VCaP (cell line): ENCODE data around the gene PSD4.

ENCODE experiments used
- H3K27ac ChIP-seq: fragments of 450-650 bp; 2 replicates; pipeline ENCODE4 v1.5.1; 2017
- CTCF ChIP-seq: fragments of 450-650 bp; conservative IDR thresholded peaks from 2 replicates; pipeline ENCODE4 v1.5.1; 2017; ENCODE audit warnings: mild to moderate bottlenecking, moderate library complexity

The PSD4 gene

GRCh38 chr2:113172721-113173541 lies 840 bp upstream of the PSD4 start:
- no peak for TF ChIP-seq CTCF
- no peak overlapping the region for H3K27ac ChIP-seq

- no peak overlapping the region for H3K27ac ChIP-seq
- no peak for TF ChIP-seq CTCF
Measured at GRCh38 chr2:113174376-113174750, 592 bp downstream of the PSD4 start.

DNA sequence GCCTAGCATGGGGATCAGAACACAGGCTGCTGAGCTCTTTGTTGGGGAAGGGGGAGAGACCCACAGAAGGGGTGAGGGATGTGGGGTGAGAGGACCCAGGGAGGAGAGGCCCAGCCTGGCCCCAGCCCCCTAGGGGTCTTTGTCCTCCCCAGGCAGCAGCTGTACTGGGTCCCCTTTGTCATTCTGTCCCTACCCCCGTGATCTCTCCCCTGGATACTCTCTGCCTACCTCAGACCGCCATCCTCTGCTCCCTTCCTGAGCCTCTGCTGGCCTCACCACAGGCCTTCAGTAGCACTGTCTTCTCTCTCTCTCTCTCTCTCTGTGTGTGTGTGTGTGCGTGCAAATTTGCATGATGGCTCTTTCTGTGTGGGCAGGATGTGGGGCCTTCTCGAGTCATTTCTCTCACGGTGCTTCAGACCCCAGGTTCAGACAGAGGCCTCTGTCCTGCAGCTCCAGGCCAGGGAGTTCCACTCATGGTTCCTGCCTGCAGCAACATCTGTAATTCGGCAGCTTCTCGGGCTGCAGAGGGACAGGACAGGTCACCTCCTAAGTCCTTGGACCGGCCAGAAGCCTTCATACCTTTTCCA lies 1.4 kb downstream of the PSD4 start:
- H3K27ac ChIP-seq, result no peak overlapping the region
- TF ChIP-seq CTCF, result no peak

- H3K27ac ChIP-seq, result no peak overlapping the region
- TF ChIP-seq CTCF, result no peak
Measured at GRCh38 chr2:113175736-113176695, 2.2 kb downstream of the PSD4 start.

DNA sequence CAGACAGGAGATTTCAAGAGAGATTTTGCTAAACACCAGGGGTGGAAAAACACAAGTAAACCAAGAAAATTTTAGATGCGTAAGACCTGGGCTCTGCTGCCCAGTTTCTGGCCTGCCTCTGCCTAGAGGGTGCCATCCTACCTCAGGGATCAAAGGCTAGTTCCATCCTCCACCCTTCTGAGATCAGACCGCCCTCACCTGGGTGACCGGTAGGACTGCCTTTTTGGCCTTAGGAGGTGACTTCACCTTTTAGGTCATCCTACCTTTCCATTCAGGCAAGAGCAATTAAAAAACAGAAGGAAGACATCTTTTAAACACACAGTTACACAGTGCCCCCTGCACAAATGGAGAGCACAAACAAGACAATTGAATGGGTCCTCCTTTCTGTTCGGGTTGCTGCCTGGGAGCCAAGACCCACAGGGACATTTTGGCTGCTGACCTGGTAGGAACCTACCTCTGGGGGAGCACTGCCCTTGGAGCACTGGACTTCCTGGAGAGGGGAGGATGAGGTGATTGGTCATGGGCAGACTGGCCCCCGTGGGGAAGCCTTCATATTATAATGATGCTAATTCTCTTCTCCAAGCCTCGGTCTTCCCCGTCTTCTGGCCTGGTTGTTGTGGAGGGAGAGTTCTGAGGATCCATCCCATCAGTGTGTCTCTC lies 3.1 kb downstream of the PSD4 start:
- no peak overlapping the region for H3K27ac ChIP-seq

GRCh38 chr2:113178069-113178746 lies 4.4 kb downstream of the PSD4 start:
- TF ChIP-seq CTCF, result no peak
- H3K27ac ChIP-seq, result no peak overlapping the region

More for the DNA sequence above, 3.1 kb downstream of the PSD4 start:
- TF ChIP-seq CTCF, result no peak
